Measurements from ENCODE around the gene CAPN12. TPM values are rescaled to one million over a fixed set of nuclear protein-coding genes. Genes with fewer than 3 reads are reported as not detected.
A peak's percentile ranks its signal among the peaks of the same experiment; 100 is the strongest.

The CAPN12 gene
- total RNA-seq, 3 donors from 2014 or later (not counting 1 experiment from before 2014, with no cell fraction given), result 7.4 to 51.0 (median 26.7) TPM

- H3K4me1 Mint-ChIP-seq, result peaks cover 0 to 9% of the 10 kb centered on the region in 2 donors
- H3K27me3 ChIP-seq (ENCODE audit: control insufficient read depth, insufficient read depth, low read length), result no peaks in the 10 kb centered on the region
- H3K9me3 Mint-ChIP-seq, result no peaks in the 10 kb centered on the region
- no peak for DNase-seq
- no peak overlapping the region for H3K27ac Mint-ChIP-seq
- no peak for ATAC-seq
- 96% methylated on average over 11 of the region's 11 CpGs for WGBS (ENCODE audit: insufficient coverage)
- peaks cover 89% of the 10 kb centered on the region for H3K36me3 ChIP-seq (ENCODE audit: control insufficient read depth, insufficient read depth, low read length)
- H3K27ac ChIP-seq (ENCODE audit: low read length), result no peak overlapping the region
- H3K9me3 ChIP-seq (ENCODE audit: control insufficient read depth, insufficient read depth, low read length), result no peaks in the 10 kb centered on the region
- intact Hi-C loops (cut with micrococcal nuclease), result no loop called here
- no peaks in the 10 kb centered on the region for H3K27me3 Mint-ChIP-seq (ENCODE audit: low read depth in 2 of 2)
- H3K4me1 ChIP-seq (ENCODE audit: control insufficient read depth, insufficient read depth, low read length), result no peaks in the 10 kb centered on the region
- no peaks in the 10 kb centered on the region for H3K36me3 Mint-ChIP-seq
- H3K4me3 ChIP-seq (ENCODE audit: low read length), result no peak overlapping the region
- TF ChIP-seq, protein P1, sequence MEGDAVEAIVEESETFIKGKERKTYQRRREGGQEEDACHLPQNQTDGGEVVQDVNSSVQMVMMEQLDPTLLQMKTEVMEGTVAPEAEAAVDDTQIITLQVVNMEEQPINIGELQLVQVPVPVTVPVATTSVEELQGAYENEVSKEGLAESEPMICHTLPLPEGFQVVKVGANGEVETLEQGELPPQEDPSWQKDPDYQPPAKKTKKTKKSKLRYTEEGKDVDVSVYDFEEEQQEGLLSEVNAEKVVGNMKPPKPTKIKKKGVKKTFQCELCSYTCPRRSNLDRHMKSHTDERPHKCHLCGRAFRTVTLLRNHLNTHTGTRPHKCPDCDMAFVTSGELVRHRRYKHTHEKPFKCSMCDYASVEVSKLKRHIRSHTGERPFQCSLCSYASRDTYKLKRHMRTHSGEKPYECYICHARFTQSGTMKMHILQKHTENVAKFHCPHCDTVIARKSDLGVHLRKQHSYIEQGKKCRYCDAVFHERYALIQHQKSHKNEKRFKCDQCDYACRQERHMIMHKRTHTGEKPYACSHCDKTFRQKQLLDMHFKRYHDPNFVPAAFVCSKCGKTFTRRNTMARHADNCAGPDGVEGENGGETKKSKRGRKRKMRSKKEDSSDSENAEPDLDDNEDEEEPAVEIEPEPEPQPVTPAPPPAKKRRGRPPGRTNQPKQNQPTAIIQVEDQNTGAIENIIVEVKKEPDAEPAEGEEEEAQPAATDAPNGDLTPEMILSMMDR (IDR thresholded peaks at IDR 0.05), result no peak
- H3K4me3 Mint-ChIP-seq, result no peak overlapping the region
These were observed 26.4 kb downstream of the CAPN12 start for GRCh38 chr19:38717855-38718254.

GRCh38 chr19:38717051-38717450 lies 27.2 kb downstream of the CAPN12 start:
- WGBS (ENCODE audit: insufficient coverage), result 97% methylated on average over 17 of the region's 17 CpGs
- Histone ChIP-seq H3K36me3 (ENCODE audit: control insufficient read depth, insufficient read depth, low read length) (peaks cover 88% of the 10 kb centered on the region), H3K27me3 (ENCODE audit: control insufficient read depth, insufficient read depth, low read length) (no peaks in the 10 kb centered on the region), H3K4me1 (ENCODE audit: control insufficient read depth, insufficient read depth, low read length) (no peaks in the 10 kb centered on the region), H3K4me3 (ENCODE audit: low read length) (no peak overlapping the region), H3K9me3 (ENCODE audit: control insufficient read depth, insufficient read depth, low read length) (no peaks in the 10 kb centered on the region), H3K27ac (ENCODE audit: low read length) (no peak overlapping the region)
- Mint-ChIP-seq H3K27ac (no peak overlapping the region), H3K36me3 (no peaks in the 10 kb centered on the region), H3K4me1 (peaks cover 0 to 9% of the 10 kb centered on the region in 2 donors), H3K27me3 (ENCODE audit: low read depth in 2 of 2) (no peaks in the 10 kb centered on the region), H3K4me3 (no peak overlapping the region), H3K9me3 (no peaks in the 10 kb centered on the region)
- intact Hi-C loops (cut with micrococcal nuclease), result no loop called here
- ATAC-seq (no peak), DNase-seq (no peak)
- TF ChIP-seq, protein P1 (IDR thresholded peaks at IDR 0.05), result no peak

- WGBS (ENCODE audit: insufficient coverage), result 94% methylated on average over 3 of the region's 3 CpGs
- no peaks in the 10 kb centered on the region for H3K9me3 ChIP-seq (ENCODE audit: control insufficient read depth, insufficient read depth, low read length)
- Mint-ChIP-seq H3K27me3 (ENCODE audit: low read depth in 2 of 2) (no peaks in the 10 kb centered on the region), H3K9me3 (no peaks in the 10 kb centered on the region), H3K36me3 (no peaks in the 10 kb centered on the region), H3K4me1 (peaks cover 5 to 11% of the 10 kb centered on the region in 2 donors), H3K4me3 (no peak overlapping the region), H3K27ac (peak overlapping the region in 1 of 2 donors; percentile 26)
- H3K27ac ChIP-seq (ENCODE audit: low read length), result no peak overlapping the region
- H3K4me1 ChIP-seq (ENCODE audit: control insufficient read depth, insufficient read depth, low read length), result no peaks in the 10 kb centered on the region
- TF ChIP-seq, protein P1 (IDR thresholded peaks at IDR 0.05), result no peak
- no peak overlapping the region for H3K4me3 ChIP-seq (ENCODE audit: low read length)
- DNase-seq (no peak), ATAC-seq (no peak)
- intact Hi-C loops (cut with micrococcal nuclease), result no loop called here
- H3K36me3 ChIP-seq (ENCODE audit: control insufficient read depth, insufficient read depth, low read length), result peaks cover 88% of the 10 kb centered on the region
- H3K27me3 ChIP-seq (ENCODE audit: control insufficient read depth, insufficient read depth, low read length), result no peaks in the 10 kb centered on the region
These were observed 28.7 kb downstream of the CAPN12 start for GRCh38 chr19:38715555-38715954.

GRCh38 chr19:38714354-38714778 lies 29.9 kb downstream of the CAPN12 start:
- Mint-ChIP-seq H3K4me3 (no peak overlapping the region), H3K27me3 (ENCODE audit: low read depth in 2 of 2) (no peaks in the 10 kb centered on the region), H3K36me3 (no peaks in the 10 kb centered on the region), H3K9me3 (no peaks in the 10 kb centered on the region), H3K4me1 (peaks cover 10 to 16% of the 10 kb centered on the region in 2 donors), H3K27ac (peak overlapping the region; percentile 47 to 67)
- no peak for DNase-seq
- no peak for ATAC-seq
- 89% methylated on average over 14 of the region's 14 CpGs for WGBS (ENCODE audit: insufficient coverage)
- Histone ChIP-seq H3K9me3 (ENCODE audit: control insufficient read depth, insufficient read depth, low read length) (no peaks in the 10 kb centered on the region), H3K27me3 (ENCODE audit: control insufficient read depth, insufficient read depth, low read length) (no peaks in the 10 kb centered on the region), H3K4me1 (ENCODE audit: control insufficient read depth, insufficient read depth, low read length) (no peaks in the 10 kb centered on the region), H3K36me3 (ENCODE audit: control insufficient read depth, insufficient read depth, low read length) (peaks cover 91% of the 10 kb centered on the region), H3K4me3 (ENCODE audit: low read length) (no peak overlapping the region), H3K27ac (ENCODE audit: low read length) (no peak overlapping the region)
- intact Hi-C loops (cut with micrococcal nuclease), result no loop called here
- TF ChIP-seq, protein P1 (IDR thresholded peaks at IDR 0.05), result no peak

All from natural killer cell (primary cell).